HG02678 (cell line): ENCODE data around the gene NDRG4.

Experiments
- ATAC-seq: cut with Tn5 transposase; IDR thresholded peaks from one replicate; pipeline ENCODE4 v1.9.1; 2021; ENCODE audit warnings: mild to moderate bottlenecking, moderate library complexity; ENCODE audit not compliant: unreplicated experiment

Gene NDRG4

GRCh38 chr16:58537124-58537906 is 37.4 kb downstream of the NDRG4 start:
- ATAC-seq = no peak

- no peak for ATAC-seq
Observed at GRCh38 chr16:58541711-58542110, 41.8 kb downstream of the NDRG4 start.

DNA sequence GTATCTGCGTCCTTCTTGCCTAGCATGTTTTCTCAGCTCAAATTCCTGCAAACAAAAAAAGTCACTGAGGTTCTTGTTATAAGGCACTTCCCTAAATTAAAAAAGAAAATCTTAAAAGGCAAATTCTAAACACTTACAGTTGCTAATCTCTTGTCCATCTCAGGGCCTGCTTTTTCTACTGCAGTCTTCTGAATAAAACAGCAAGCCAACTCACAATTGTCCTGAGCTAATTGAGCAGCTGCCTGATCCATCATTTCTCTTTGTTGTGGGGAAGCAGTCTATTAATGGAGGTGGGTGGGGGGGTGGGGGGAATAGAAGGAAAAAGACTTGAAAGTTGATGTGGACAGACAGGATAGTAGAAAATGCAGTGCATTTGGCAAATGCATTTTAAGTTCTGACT is 42.3 kb downstream of the NDRG4 start:
- ATAC-seq = no peak

- no peak for ATAC-seq
Observed at GRCh38 chr16:58543685-58544084, 43.7 kb downstream of the NDRG4 start.

DNA sequence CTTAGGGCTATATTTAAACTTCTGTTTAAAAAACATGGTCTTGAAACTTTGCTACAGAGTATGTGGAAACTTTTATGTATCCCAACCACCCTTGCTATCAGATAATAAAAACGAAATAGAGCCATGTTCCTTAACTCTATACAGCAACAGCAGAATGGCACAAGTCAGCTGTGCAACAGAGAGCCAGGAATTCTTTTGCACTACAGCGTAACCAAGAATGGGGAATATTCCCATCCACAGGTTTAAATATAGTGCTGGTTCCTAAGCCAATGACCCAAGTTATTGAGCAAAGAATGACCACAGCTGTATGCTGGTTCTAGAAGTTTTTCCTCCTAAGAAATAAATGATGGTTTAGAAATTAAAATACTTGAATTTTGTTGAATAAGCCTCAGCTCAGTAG is 48.4 kb downstream of the NDRG4 start:
- ATAC-seq = no peak

- no peak for ATAC-seq
Observed at GRCh38 chr16:58551496-58551895, 51.6 kb downstream of the NDRG4 start.

- ATAC-seq = no peak
Observed at GRCh38 chr16:58556678-58557077, 56.7 kb downstream of the NDRG4 start.
